AG09309 (cell line): ENCODE results near the gene ASZ1.
"Not testable (repeated sequence)": the region's sequence is repeated elsewhere in the genome, so short reads cannot be mapped to it uniquely, and the experiment has no call there.

Experiments
- DNase-seq: peaks from one replicate; pipeline ENCODE4 v3.0.0-alpha.2; 2010; ENCODE audit warnings: low read depth
- H3K4me3 ChIP-seq: 2 replicates; pipeline ENCODE4 v1.5.1; 2011; ENCODE audit warnings: mild to moderate bottlenecking, low read depth, low read length, moderate library complexity; ENCODE audit not compliant: control insufficient read depth
- CTCF ChIP-seq: IDR thresholded peaks from 2 replicates; pipeline ENCODE4 v1.5.1; 2011; ENCODE audit warnings: mild to moderate bottlenecking, low read depth, low read length, inconsistent platforms; ENCODE audit not compliant: insufficient read depth, control insufficient read depth; ENCODE audit errors: missing control alignments

Gene ASZ1, protein sequence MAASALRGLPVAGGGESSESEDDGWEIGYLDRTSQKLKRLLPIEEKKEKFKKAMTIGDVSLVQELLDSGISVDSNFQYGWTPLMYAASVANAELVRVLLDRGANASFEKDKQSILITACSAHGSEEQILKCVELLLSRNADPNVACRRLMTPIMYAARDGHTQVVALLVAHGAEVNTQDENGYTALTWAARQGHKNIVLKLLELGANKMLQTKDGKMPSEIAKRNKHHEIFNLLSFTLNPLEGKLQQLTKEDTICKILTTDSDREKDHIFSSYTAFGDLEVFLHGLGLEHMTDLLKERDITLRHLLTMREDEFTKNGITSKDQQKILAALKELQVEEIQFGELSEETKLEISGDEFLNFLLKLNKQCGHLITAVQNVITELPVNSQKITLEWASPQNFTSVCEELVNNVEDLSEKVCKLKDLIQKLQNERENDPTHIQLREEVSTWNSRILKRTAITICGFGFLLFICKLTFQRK

GRCh38 chr7:117427258-117427701 lies at the start of gene ASZ1:
TSS of gene ASZ1 (minus strand) at chr7:117427493. CDS start at chr7:117427460, 33 bp downstream.
- DNase-seq = no peak
- TF ChIP-seq CTCF = no peak
- no peak within 1 kb of the TSS for H3K4me3 ChIP-seq

DNA sequence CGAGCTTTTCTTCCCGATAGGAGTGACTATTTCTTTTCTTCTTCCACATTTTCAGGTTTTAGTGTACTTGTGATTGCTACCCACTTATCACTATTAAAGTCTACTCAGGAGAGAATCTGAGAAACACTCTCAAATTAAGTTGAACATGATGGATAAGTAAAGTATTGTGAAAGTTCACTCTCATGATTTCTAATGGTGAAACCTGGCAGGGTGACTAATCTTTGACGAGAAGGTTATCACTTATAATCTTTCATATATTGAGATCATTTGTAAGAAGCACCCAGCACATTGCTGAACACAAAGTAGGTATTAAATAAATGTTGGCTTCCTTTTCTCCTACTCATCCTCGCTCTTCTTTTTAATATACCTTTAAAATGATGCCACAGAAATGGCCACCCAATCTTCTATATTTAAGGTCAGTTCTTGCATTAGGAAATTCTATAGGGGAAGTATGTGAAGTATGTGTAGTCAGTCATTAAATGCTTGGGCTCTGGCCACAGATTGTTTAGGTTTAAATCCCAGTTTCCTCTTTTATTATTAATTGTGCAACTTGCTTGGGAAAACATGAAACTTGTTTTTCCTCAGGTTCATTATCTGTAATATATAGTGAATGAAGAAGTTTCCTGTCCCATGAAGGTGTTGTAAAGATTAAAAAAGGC lies 49.4 kb upstream of the ASZ1 start:
- no peak for DNase-seq
- TF ChIP-seq CTCF = no peak
- no peak overlapping the region for H3K4me3 ChIP-seq

DNA sequence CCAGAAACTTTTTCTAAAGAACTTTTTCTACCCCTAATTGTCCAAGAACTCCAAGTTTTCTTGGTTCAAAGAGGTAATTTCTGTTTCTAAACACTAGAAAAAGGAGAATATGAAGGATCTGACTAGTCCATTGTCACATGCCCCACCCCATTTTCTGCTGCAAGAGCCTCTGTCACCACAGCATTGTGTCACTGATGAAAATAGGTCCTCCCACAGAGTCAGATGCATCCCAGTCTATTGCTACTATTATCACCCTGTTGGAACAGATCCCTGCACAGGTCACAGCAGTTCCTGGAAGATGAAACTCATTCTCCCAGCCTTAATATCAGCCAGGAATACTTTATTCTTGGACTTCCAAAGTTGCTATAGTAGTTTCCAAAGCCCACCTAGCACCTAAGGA lies 45.0 kb upstream of the ASZ1 start:
- no peak for TF ChIP-seq CTCF
- DNase-seq = no peak
- H3K4me3 ChIP-seq = no peak overlapping the region

DNA sequence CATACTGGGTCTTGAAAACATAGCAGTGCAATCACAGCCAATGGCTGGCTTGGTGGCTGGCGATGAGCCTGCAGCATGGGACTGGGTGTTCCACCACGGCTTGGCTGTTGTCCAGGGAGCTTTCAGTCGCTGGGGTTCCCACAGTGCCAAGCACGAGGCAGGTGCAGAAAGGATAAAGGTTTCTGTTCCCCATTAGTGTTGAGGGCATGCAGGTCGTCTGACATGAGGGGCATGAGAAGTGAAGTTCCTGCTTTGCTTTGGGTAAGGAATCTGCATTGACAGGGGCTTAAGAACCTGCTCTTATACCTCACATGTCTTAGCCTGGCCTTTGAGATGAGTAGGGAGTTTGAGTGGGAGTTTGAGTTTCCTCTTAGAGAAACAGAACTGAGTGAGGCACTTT lies 43.5 kb upstream of the ASZ1 start:
- no peak for DNase-seq

GRCh38 chr7:117468174-117468573 lies 40.9 kb upstream of the ASZ1 start:
- DNase-seq = no peak
- no peak for TF ChIP-seq CTCF
- H3K4me3 ChIP-seq = no peak overlapping the region

More for the DNA sequence above, 43.5 kb upstream of the ASZ1 start:
- TF ChIP-seq CTCF = no peak
- H3K4me3 ChIP-seq = no peak overlapping the region

DNA sequence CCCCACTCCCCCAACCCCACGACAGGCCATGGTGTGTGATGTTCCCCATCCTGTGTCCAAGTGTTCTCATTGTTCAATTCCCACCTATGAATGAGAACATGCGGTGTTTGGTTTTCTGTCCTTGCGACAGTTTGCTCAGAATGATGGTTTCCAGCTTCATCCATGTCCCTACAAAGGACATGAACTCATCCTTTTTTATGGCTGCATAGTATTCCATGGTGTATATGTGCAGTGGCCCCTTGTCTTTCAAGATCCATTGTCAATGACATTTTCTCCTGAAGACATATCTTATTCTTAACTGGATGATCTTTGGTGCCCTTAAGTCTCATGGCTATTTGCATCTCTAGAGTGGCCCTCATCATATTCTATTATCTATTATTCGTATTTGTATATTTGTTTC lies 33.5 kb upstream of the ASZ1 start:
- not testable (repeated sequence) for H3K4me3 ChIP-seq, DNase-seq

DNA sequence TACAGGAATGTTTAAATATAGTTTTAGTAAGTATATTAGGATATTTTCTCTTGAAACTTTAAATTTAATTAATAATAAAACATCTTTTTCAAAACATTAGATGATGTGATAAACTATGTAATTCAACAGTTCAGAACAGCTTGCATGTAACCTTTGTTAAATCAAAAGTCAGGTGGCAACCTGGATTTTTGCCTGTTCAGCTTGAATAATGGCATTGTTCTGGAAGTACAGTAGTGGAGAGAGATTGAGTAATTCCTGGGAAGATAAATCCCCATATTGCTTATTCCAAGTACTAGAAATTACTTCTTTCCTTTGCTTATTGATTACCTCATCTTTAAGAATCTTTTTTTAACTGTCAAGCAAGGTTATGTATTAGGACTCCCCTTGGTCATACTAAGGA lies 32.4 kb upstream of the ASZ1 start:
- no peak overlapping the region for H3K4me3 ChIP-seq
- no peak for DNase-seq
- TF ChIP-seq CTCF = no peak
